H1 (cell line): Measurements from ENCODE around the gene TPPP. TPM values are rescaled to one million over a fixed set of nuclear protein-coding genes. Genes with fewer than 3 reads are reported as not detected.

ENCODE experiments used
- CTCF ChIA-PET: fragments of 300-600 bp; sonication (Branson Sonifier 250); formaldehyde crosslinking; loops from one replicate; lab custom pipeline; 2021; ENCODE audit not compliant: partially characterized antibody; lab: Charles Lee
- POLR2A ChIA-PET: fragments of 300-600 bp; sonication (Branson Sonifier 250); formaldehyde crosslinking; loops from one replicate; lab custom pipeline; 2021; ENCODE audit warnings: inconsistent platforms; ENCODE audit not compliant: partially characterized antibody; lab: Charles Lee
- DNase-seq, 2 experiments: peaks; one replicate each; pipeline versions ENCODE4 v3.0.0 to v3.0.0-alpha.2; 2010 to 2022; ENCODE audit warnings: low spot score in 2 of 2, low read depth in 1 of 2, mixed read lengths in 1 of 2
- FAIRE-seq: peaks from 2 replicates; lab custom pipeline; 2011; peaks lifted over from hg19 to GRCh38; lab: Jason Lieb, UNC
- H2AFZ ChIP-seq: 2 replicates; pipeline ENCODE4 v1.8.1; 2012; ENCODE audit warnings: low read length, inconsistent platforms
- H2AK5ac ChIP-seq: 2 replicates; pipeline ENCODE4 v1.6.1; 2013; ENCODE audit warnings: low read depth, low read length
- H2BK120ac ChIP-seq: replicated peaks from 2 replicates; pipeline ENCODE3; 2013; ENCODE audit warnings: low read depth, low read length, inconsistent platforms
- H2BK12ac ChIP-seq: 2 replicates; pipeline ENCODE4 v1.6.1; 2013; ENCODE audit warnings: low read depth, low read length
- H2BK15ac ChIP-seq: 2 replicates; pipeline ENCODE4 v1.6.1; 2013; ENCODE audit warnings: low read length
- H2BK20ac ChIP-seq: 2 replicates; pipeline ENCODE4 v1.6.1; 2013; ENCODE audit warnings: low read length
- H2BK5ac ChIP-seq: 2 replicates; pipeline ENCODE4 v1.6.1; 2013; ENCODE audit warnings: low read depth, low read length
- H3K14ac ChIP-seq: 2 replicates; pipeline ENCODE4 v1.6.1; 2013; ENCODE audit warnings: inconsistent platforms; ENCODE audit not compliant: insufficient read length
- H3K18ac ChIP-seq: 2 replicates; pipeline ENCODE4 v1.6.1; 2013; ENCODE audit warnings: low read length; ENCODE audit errors: extremely low read depth
- H3K23ac ChIP-seq: 2 replicates; pipeline ENCODE4 v1.6.1; 2013; ENCODE audit warnings: inconsistent platforms; ENCODE audit not compliant: insufficient read length
- H3K23me2 ChIP-seq: 2 replicates; pipeline ENCODE4 v1.6.1; 2013; ENCODE audit warnings: low read depth, low read length
- H3K27ac ChIP-seq: 2 replicates; pipeline ENCODE4 v1.6.1; 2011; ENCODE audit warnings: low read depth, low read length, inconsistent platforms
- H3K27me3 ChIP-seq, 4 experiments: replicated peaks in 1 of 4; 1 replicate in 1 of 4; 2 replicates in 3 of 4; pipeline versions ENCODE4 v1.6.1 to v1.8.1; 2011 to 2013; ENCODE audit warnings: low read length in 3 of 4, mild to moderate bottlenecking in 3 of 4, inconsistent platforms in 2 of 4, mixed read lengths in 2 of 4, moderate library complexity in 1 of 4; ENCODE audit not compliant: control insufficient read depth in 3 of 4, insufficient read depth in 3 of 4; ENCODE audit errors: extremely low read depth in 1 of 4
- H3K36me3 ChIP-seq, 4 experiments: 2 replicates each; pipeline versions ENCODE4 v1.6.1 to v1.8.1; 2011 to 2013; ENCODE audit warnings: mild to moderate bottlenecking in 4 of 4, low read length in 3 of 4, moderate library complexity in 2 of 4, control low read depth in 1 of 4, inconsistent platforms in 1 of 4; ENCODE audit not compliant: insufficient read depth in 4 of 4, control insufficient read depth in 2 of 4
- H3K4ac ChIP-seq: replicated peaks from 2 replicates; pipeline ENCODE3; 2013; ENCODE audit warnings: low read length, low read depth, mixed read lengths, inconsistent platforms; ENCODE audit not compliant: insufficient read length
- H3K4me1 ChIP-seq, 4 experiments: replicated peaks in 1 of 4; 1 replicate in 1 of 4; 2 replicates in 3 of 4; pipeline versions ENCODE4 v1.6.1 to v1.8.1; 2011 to 2013; ENCODE audit warnings: low read length in 3 of 4, inconsistent platforms in 2 of 4, mixed read lengths in 1 of 4; ENCODE audit not compliant: insufficient read depth in 4 of 4, control insufficient read depth in 3 of 4
- H3K4me2 ChIP-seq, 2 experiments: 2 replicates each; pipeline versions ENCODE4 v1.6.1 to v1.8.1; 2011 to 2013; ENCODE audit warnings: low read depth in 2 of 2, low read length in 2 of 2, control low read depth in 1 of 2, inconsistent platforms in 1 of 2, mild to moderate bottlenecking in 1 of 2; ENCODE audit not compliant: insufficient read depth in 1 of 2
- H3K4me3 ChIP-seq, 4 experiments: fragments of 200-600, 300-600 bp in 1 of 4; sonication (generic), shearing (Covaris generic), sonication (Bioruptor Twin) in 1 of 4; 2 replicates each; pipeline versions ENCODE4 v1.5.1 to v1.8.1; 2011 to 2016; ENCODE audit warnings: low read length in 4 of 4, low read depth in 3 of 4, control low read depth in 2 of 4, inconsistent platforms in 2 of 4, mild to moderate bottlenecking in 2 of 4, mixed read lengths in 1 of 4, moderate library complexity in 1 of 4; ENCODE audit not compliant: insufficient read depth in 2 of 4; ENCODE audit errors: extremely low read depth in 1 of 4
- H3K56ac ChIP-seq: replicated peaks from 2 replicates; pipeline ENCODE3; 2013; ENCODE audit warnings: low read depth, mild to moderate bottlenecking, mixed read lengths, low read length, inconsistent platforms; ENCODE audit not compliant: insufficient read length
- H3K79me1 ChIP-seq: 2 replicates; pipeline ENCODE4 v1.6.1; 2013; ENCODE audit warnings: low read depth, low read length, control low read depth
- H3K79me2 ChIP-seq, 2 experiments: 2 replicates each; pipeline versions ENCODE4 v1.6.1 to v1.8.1; 2012 to 2013; ENCODE audit warnings: low read length in 2 of 2, mild to moderate bottlenecking in 2 of 2, inconsistent platforms in 1 of 2; ENCODE audit not compliant: insufficient read depth in 2 of 2, control insufficient read depth in 1 of 2
- H3K9ac ChIP-seq, 4 experiments: replicated peaks in 1 of 4; 1 replicate in 1 of 4; 2 replicates in 3 of 4; pipeline versions ENCODE4 v1.6.1 to v1.8.1; 2011 to 2013; ENCODE audit warnings: low read depth in 3 of 4, low read length in 3 of 4, control low read depth in 2 of 4, mild to moderate bottlenecking in 2 of 4, moderate library complexity in 2 of 4, inconsistent platforms in 1 of 4; ENCODE audit errors: extremely low read depth in 1 of 4
- H3K9me3 ChIP-seq, 2 experiments: 2 replicates each; pipeline versions ENCODE4 v1.6.1 to v1.8.1; 2012 to 2013; ENCODE audit warnings: mild to moderate bottlenecking in 2 of 2, moderate library complexity in 2 of 2, control low read depth in 1 of 2, inconsistent platforms in 1 of 2, low read depth in 1 of 2, low read length in 1 of 2, mixed read lengths in 1 of 2; ENCODE audit not compliant: insufficient read depth in 2 of 2
- H4K20me1 ChIP-seq, 2 experiments: replicated peaks in 1 of 2; 2 replicates each; pipeline versions ENCODE3 to v1.8.1; 2011 to 2013; ENCODE audit warnings: inconsistent platforms in 2 of 2, low read length in 2 of 2, mild to moderate bottlenecking in 1 of 2; ENCODE audit not compliant: insufficient read depth in 2 of 2, control insufficient read depth in 1 of 2
- H4K5ac ChIP-seq: 2 replicates; pipeline ENCODE4 v1.6.1; 2013; ENCODE audit warnings: low read length, low read depth, mixed read lengths, inconsistent platforms; ENCODE audit not compliant: insufficient read length
- H4K8ac ChIP-seq: 2 replicates; pipeline ENCODE4 v1.8.0; 2013; ENCODE audit warnings: mild to moderate bottlenecking, moderate library complexity, low read length, inconsistent platforms; ENCODE audit not compliant: insufficient read depth; ENCODE audit errors: extremely low read depth
- H4K91ac ChIP-seq: replicated peaks from 2 replicates; pipeline ENCODE3; 2013; ENCODE audit warnings: low read length, mixed read lengths, inconsistent platforms; ENCODE audit not compliant: insufficient read length
- CBX8 ChIP-seq: fragments of 300-800, 300-1000 bp; sonication (generic); IDR thresholded peaks from 2 replicates; pipeline ENCODE4 v1.7.1; 2016; ENCODE audit warnings: low read depth, low read length, borderline replicate concordance
- CEBPB ChIP-seq: IDR thresholded peaks from 2 replicates; pipeline ENCODE4 v1.6.1; 2012; ENCODE audit warnings: low read depth, low read length
- JUND ChIP-seq: IDR thresholded peaks from 2 replicates; pipeline ENCODE4 v1.6.1; 2011; ENCODE audit warnings: mild to moderate bottlenecking, improper control_type of control experiment, low read length
- KDM1A ChIP-seq: fragments of 200-600, 300-600 bp; sonication (generic); IDR thresholded peaks from 2 replicates; pipeline ENCODE4 v1.7.1; 2016; ENCODE audit warnings: mild to moderate bottlenecking, low read length, borderline replicate concordance
- RXRA ChIP-seq: IDR thresholded peaks from 2 replicates; pipeline ENCODE4 v1.6.1; 2011; ENCODE audit warnings: low read depth, mild to moderate bottlenecking, low read length, moderate library complexity; ENCODE audit not compliant: insufficient read depth
- SIN3A ChIP-seq, 2 experiments: IDR thresholded peaks in 1 of 2; conservative IDR thresholded peaks in 1 of 2; 2 replicates each; pipeline ENCODE4 v1.6.1; 2011 to 2012; ENCODE audit warnings: low read length in 2 of 2, improper control_type of control experiment in 1 of 2, low read depth in 1 of 2, mild to moderate bottlenecking in 1 of 2
- SP2 ChIP-seq: IDR thresholded peaks from 2 replicates; pipeline ENCODE4 v1.6.1; 2012; ENCODE audit warnings: mild to moderate bottlenecking, low read length, inconsistent platforms
- SRF ChIP-seq: IDR thresholded peaks from 2 replicates; pipeline ENCODE4 v1.6.1; 2011; ENCODE audit warnings: mild to moderate bottlenecking, low read depth, low read length, moderate library complexity
- TAF1 ChIP-seq: IDR thresholded peaks from 2 replicates; pipeline ENCODE4 v1.6.1; 2011; ENCODE audit warnings: mild to moderate bottlenecking, low read depth, low read length
- TEAD4 ChIP-seq: IDR thresholded peaks from 2 replicates; pipeline ENCODE4 v1.6.1; 2012; ENCODE audit warnings: low read depth, low read length, inconsistent platforms, mixed read lengths
- YY1 ChIP-seq: IDR thresholded peaks from 2 replicates; pipeline ENCODE4 v1.6.1; 2011; ENCODE audit warnings: low read depth, mild to moderate bottlenecking, low read length
- WGBS, 2 experiments: shearing (Covaris generic) in 1 of 2; methylation state at CpG; one replicate each; pipeline versions ENCODE4 v1.1.6 to v1.1.7; 2013 to 2015; ENCODE audit warnings: low lambda C conversion rate in 2 of 2, mixed read lengths in 2 of 2, inconsistent platforms in 1 of 2, low coverage in 1 of 2, missing lambda C conversion rate in 1 of 2; ENCODE audit not compliant: insufficient replicate concordance in 2 of 2, insufficient coverage in 1 of 2, insufficient read length in 1 of 2; ENCODE audit errors: extremely low coverage in 1 of 2, missing lambda C conversion rate in 1 of 2; 5-methylcytosine and 5-hydroxymethylcytosine counted together
- polyA plus RNA-seq, 7 experiments: library from polyadenylated mRNA; depleted of rRNA in 3 of 7; stranded (reverse) in 5 of 7; unstranded in 2 of 7; fragments of >200 nt in 5 of 7; fragments of 200-250 nt in 2 of 7; gene quantifications; 1 replicate in 5 of 7; 2 replicates in 1 of 7; 4 replicates in 1 of 7; pipeline versions ENCODE4 v1.2.1 to v1.2.3, GENCODE V29; 2011 to 2013; ENCODE audit warnings: missing spikeins in 2 of 7, mixed read lengths in 2 of 7
- total RNA-seq: library from RNA; stranded (reverse); fragmentation: NEBNext Ultra II Directional; extraction: Animal tissue kit (Norgen Biotek cat#: 25700); gene quantifications from 2 replicates; pipeline ENCODE4 v1.2.1, GENCODE V29; 2021

The TPPP gene
- total and polyA plus RNA-seq, 2 of the 8 experiments (the other 6 are each of a cell fraction or from before 2014, with no cell fraction given) = 0.36 to 0.93 TPM

DNA sequence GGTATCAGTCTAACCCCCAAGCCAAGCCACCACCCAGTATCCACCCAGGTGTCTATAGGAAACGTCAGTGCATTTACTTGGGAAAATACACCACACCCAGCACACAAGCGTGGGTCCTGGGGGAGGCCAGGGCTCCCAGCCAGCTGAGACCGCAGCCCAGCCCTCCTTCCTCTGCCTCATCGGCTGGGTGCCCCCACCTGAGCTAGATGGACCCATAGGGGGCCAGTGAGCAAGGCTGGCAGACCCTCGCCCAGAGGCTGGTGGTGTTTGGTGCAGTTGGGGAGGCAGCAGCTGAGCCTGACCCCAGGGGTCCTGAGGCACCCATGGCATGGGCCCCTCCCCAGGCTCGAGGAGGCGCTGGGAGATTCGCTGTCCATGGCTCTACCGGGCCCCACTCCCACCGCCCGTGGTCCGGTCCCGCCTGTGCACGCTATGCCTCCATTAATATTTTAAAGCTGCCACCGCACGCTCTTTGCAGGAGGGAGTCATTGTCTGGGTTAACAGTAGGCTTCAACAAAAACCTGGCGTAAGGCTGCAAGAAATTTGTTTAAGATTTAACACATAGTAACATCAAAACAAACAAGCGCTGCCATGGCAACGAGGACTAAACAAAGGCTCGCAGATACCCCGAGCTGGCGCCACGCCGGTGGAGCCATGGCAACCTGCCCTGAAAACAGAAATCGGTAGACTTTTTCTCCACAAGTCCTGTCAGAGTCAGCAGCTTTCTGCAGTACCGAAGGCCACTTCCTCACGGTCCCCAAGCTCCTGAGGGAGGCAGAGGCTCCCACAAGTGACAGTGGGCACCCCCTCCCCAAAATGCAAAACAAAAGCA is 20.6 kb downstream of the TPPP start:
- POLR2A ChIA-PET = interaction anchor here (0.9 kb wide), 1 partner anchor 58 kb away, joined by 3 read pairs; no protein-coding TSS in a partner anchor
- Histone ChIP-seq H3K27ac (peak overlapping the region; percentile 38; the same call in 1 of the 2 replicates), H2BK12ac (peak overlapping the region; percentile 87; the same call in 1 of the 2 replicates), H4K20me1 (peaks cover 12 to 19% of the 10 kb centered on the region in 2 experiments), H3K18ac (no peak overlapping the region; the same call in 1 of the 2 replicates), H2BK5ac (no peak overlapping the region), H3K56ac (no peak overlapping the region), H3K4me2 (peak overlapping the region in 1 of 2 experiments; percentile 25; a peak in 1 of 4 replicates), H2BK120ac (no peak overlapping the region), H2AK5ac (peak overlapping the region; percentile 53; the same call in 1 of the 2 replicates), H3K4me1 (peaks cover 0 to 21% (median 10%) of the 10 kb centered on the region in 4 experiments; a peak in 6 of 7 replicates), H2BK20ac (no peak overlapping the region), H3K23me2 (no peaks in the 10 kb centered on the region), H3K23ac (no peak overlapping the region), H3K4ac (no peak overlapping the region), H3K79me2 (no peaks in the 10 kb centered on the region), H3K4me3 (no peak overlapping the region; a peak in 2 of 8 replicates), H3K27me3 (peaks cover 0 to 12% (median 6%) of the 10 kb centered on the region in 4 experiments; a peak in 3 of 7 replicates), H3K36me3 (peaks cover 0 to 1% (median under 1%) of the 10 kb centered on the region in 4 experiments; a peak in 2 of 8 replicates), H3K9me3 (no peaks in the 10 kb centered on the region), H2AFZ (no peak overlapping the region), H2BK15ac (no peak overlapping the region), H3K14ac (no peak overlapping the region), H4K91ac (no peak overlapping the region), H4K5ac (no peak overlapping the region), H4K8ac (peak overlapping the region; percentile 95; the same call in 1 of the 2 replicates), H3K9ac (peak overlapping the region in 2 of 4 experiments; percentile 29 to 55; a peak in 2 of 7 replicates), H3K79me1 (no peaks in the 10 kb centered on the region)
- FAIRE-seq (peak; percentile 76), DNase-seq (no peak)
- CTCF ChIA-PET = interaction anchor here (0.7 to 5.4 kb wide), 6 partner anchors 8 to 139 kb away, joined by 3 to 29 read pairs (median 4); no protein-coding TSS in a partner anchor
- WGBS, 2 experiments = 66% methylated on average over 26 of the region's 27 CpGs; no CpG with 5 or more reads in 1 of the 2 experiments
- TF ChIP-seq SP2 = no peak
- TF ChIP-seq TEAD4 = no peak
- 0 out of 2 replicates have a peak, but pooled peaks have one; percentile 19 for TF ChIP-seq YY1
- no peak for TF ChIP-seq CEBPB
- peak in 1 of 2 experiments; percentile 62; a peak in 1 of 4 replicates for TF ChIP-seq SIN3A (conservative IDR thresholded peaks at IDR 0.05 in 1 of 2, IDR thresholded peaks at IDR 0.05 in 1 of 2; ENCODE audit: low read depth in 1 of 2, low read length in 2 of 2)
- TF ChIP-seq KDM1A = no peak
- TF ChIP-seq CBX8 = no peak
- 0 out of 2 replicates have a peak, but pooled peaks have one; percentile 27 for TF ChIP-seq TAF1
- peak; percentile 12; the same call in 1 of the 2 replicates for TF ChIP-seq SRF
- no peak for TF ChIP-seq JUND
- no peak for TF ChIP-seq RXRA
